SK-N-SH treated with all-trans-retinoic acid at 6 μM for 48 hours (cell line): Measurements from ENCODE around the gene BRPF1.

ENCODE experiments used
- ARNTL ChIP-seq: fragments of 450-650 bp; formaldehyde crosslinking; IDR thresholded peaks from 2 replicates; pipeline ENCODE4 v1.5.0; 2020; ENCODE audit warnings: low read depth, mild to moderate bottlenecking, moderate library complexity, borderline replicate concordance
- CSRNP3 ChIP-seq: fragments of 250-450 bp; sonication (Bioruptor Pico); IDR thresholded peaks from 2 replicates; pipeline ENCODE4 v1.5.1; 2021; ENCODE audit warnings: mild to moderate bottlenecking, moderate library complexity
- GLIS3 ChIP-seq: fragments of 250-450 bp; sonication (Bioruptor Pico); IDR thresholded peaks from 2 replicates; pipeline ENCODE4 v1.5.0; 2020; ENCODE audit warnings: mild to moderate bottlenecking, moderate library complexity
- OSR1 ChIP-seq: fragments of 250-450 bp; sonication (Bioruptor Pico); IDR thresholded peaks from 2 replicates; pipeline ENCODE4 v1.8.0; 2022; ENCODE audit warnings: moderate library complexity, mild to moderate bottlenecking, inconsistent platforms
- PATZ1 ChIP-seq: fragments of 250-450 bp; sonication (Bioruptor Pico); IDR thresholded peaks from 2 replicates; pipeline ENCODE4 v1.8.0; 2020; ENCODE audit warnings: mild to moderate bottlenecking, moderate library complexity, borderline replicate concordance
- TCF4 ChIP-seq: fragments of 250-450 bp; sonication (Bioruptor Pico); IDR thresholded peaks from 2 replicates; pipeline ENCODE4 v1.8.0; 2021; ENCODE audit warnings: mild to moderate bottlenecking, moderate library complexity, borderline replicate concordance
- ZFP3 ChIP-seq: fragments of 250-450 bp; sonication (Bioruptor Pico); IDR thresholded peaks from 2 replicates; pipeline ENCODE4 v1.5.0; 2020; ENCODE audit warnings: mild to moderate bottlenecking, moderate library complexity
- ZFP30 ChIP-seq: fragments of 450-650 bp; formaldehyde crosslinking; IDR thresholded peaks from 2 replicates; pipeline ENCODE4 v1.5.0; 2022; ENCODE audit warnings: mild to moderate bottlenecking, moderate library complexity
- ZNF70 ChIP-seq: fragments of 450-650 bp; formaldehyde crosslinking; IDR thresholded peaks from 2 replicates; pipeline ENCODE4 v1.5.0; 2020; ENCODE audit warnings: mild to moderate bottlenecking, moderate library complexity

GRCh38 chr3:9762871-9763270 lies 31.3 kb downstream of the BRPF1 start:
- TF ChIP-seq ZFP3 (CRISPR knock-in tag) = no peak
- TF ChIP-seq GLIS3 (CRISPR knock-in tag) = no peak
- TF ChIP-seq ZNF70 (CRISPR knock-in tag) = no peak
- TF ChIP-seq PATZ1 (CRISPR knock-in tag) = no peak
- no peak for TF ChIP-seq ARNTL
- TF ChIP-seq ZFP30 (CRISPR knock-in tag) = no peak
- TF ChIP-seq TCF4 (CRISPR knock-in tag) = no peak
- no peak for TF ChIP-seq OSR1
- no peak for TF ChIP-seq CSRNP3 (CRISPR knock-in tag)
